Mesothelial cell of epicardium (in vitro differentiated cells): ENCODE results near the gene DTNB. TPM values are rescaled to one million over a fixed set of nuclear protein-coding genes. Genes with fewer than 3 reads are reported as not detected.

Experiments used
- DNase-seq, 2 experiments: peaks; one replicate each; pipeline ENCODE4 v3.0.0; 2021; ENCODE audit warnings: low spot score in 2 of 2; ENCODE audit not compliant: unreplicated experiment in 2 of 2
- H3K27ac Mint-ChIP-seq: 2 replicates; pipeline ENCODE4 v1.8.0; 2021; ENCODE audit warnings: mixed read lengths
- H3K27me3 Mint-ChIP-seq: 2 replicates; pipeline ENCODE4 v1.8.0; 2021; ENCODE audit warnings: low read depth, mixed read lengths
- H3K36me3 Mint-ChIP-seq: 2 replicates; pipeline ENCODE4 v1.8.0; 2021; ENCODE audit warnings: mixed read lengths
- H3K4me1 Mint-ChIP-seq: 2 replicates; pipeline ENCODE4 v1.8.0; 2021; ENCODE audit warnings: mixed read lengths
- H3K4me3 Mint-ChIP-seq: 2 replicates; pipeline ENCODE4 v1.8.0; 2021; ENCODE audit warnings: mild to moderate bottlenecking, moderate library complexity, mixed read lengths
- H3K9me3 Mint-ChIP-seq: 2 replicates; pipeline ENCODE4 v1.8.0; 2021; ENCODE audit warnings: mixed read lengths
- CTCF ChIP-seq: fragments of 200-600 bp; sonication (generic); IDR thresholded peaks from one replicate; pipeline ENCODE4 v1.5.0; 2021; ENCODE audit warnings: antibody characterized with exemption; ENCODE audit not compliant: unreplicated experiment
- total RNA-seq: library from RNA; stranded (reverse); gene quantifications from 3 replicates; pipeline ENCODE4 v1.2.1, GENCODE V29; 2021

DTNB gene
- total RNA-seq, 1 donor from 2014 or later: 36.3 TPM

- H3K27ac Mint-ChIP-seq: no peak overlapping the region
These were observed 297.3 kb downstream of the DTNB start for GRCh38 chr2:25375989-25376545.

GRCh38 chr2:25375371-25375988 is 297.9 kb downstream of the DTNB start:
- Mint-ChIP-seq H3K27me3 (no peaks in the 10 kb centered on the region), H3K27ac (no peak overlapping the region), H3K36me3 (peaks cover 5% of the 10 kb centered on the region), H3K9me3 (no peaks in the 10 kb centered on the region), H3K4me1 (peaks cover 29% of the 10 kb centered on the region), H3K4me3 (no peak overlapping the region)
- DNase-seq: no peak
- no peak for TF ChIP-seq CTCF

More at GRCh38 chr2:25375989-25376545, 297.3 kb downstream of the DTNB start:
- no peak for DNase-seq
- Mint-ChIP-seq H3K4me1 (peaks cover 25% of the 10 kb centered on the region), H3K4me3 (peak overlapping the region; percentile 52), H3K27me3 (no peaks in the 10 kb centered on the region), H3K36me3 (peaks cover 5% of the 10 kb centered on the region), H3K9me3 (no peaks in the 10 kb centered on the region)
- no peak for TF ChIP-seq CTCF

- peaks cover 5% of the 10 kb centered on the region for H3K36me3 Mint-ChIP-seq
- H3K27me3 Mint-ChIP-seq: no peaks in the 10 kb centered on the region
- no peak for TF ChIP-seq CTCF
- H3K9me3 Mint-ChIP-seq: no peaks in the 10 kb centered on the region
- no peak for DNase-seq
- no peak overlapping the region for H3K27ac Mint-ChIP-seq
- H3K4me1 Mint-ChIP-seq: peaks cover 34% of the 10 kb centered on the region
- no peak overlapping the region for H3K4me3 Mint-ChIP-seq
These were observed 298.6 kb downstream of the DTNB start for GRCh38 chr2:25374827-25375226.

GRCh38 chr2:25374411-25374810 is 299.0 kb downstream of the DTNB start:
- Mint-ChIP-seq H3K27me3 (no peaks in the 10 kb centered on the region), H3K9me3 (no peaks in the 10 kb centered on the region), H3K36me3 (peaks cover 5% of the 10 kb centered on the region), H3K27ac (no peak overlapping the region), H3K4me1 (peaks cover 37% of the 10 kb centered on the region), H3K4me3 (no peak overlapping the region)
- no peak for TF ChIP-seq CTCF
- no peak for DNase-seq

- Mint-ChIP-seq H3K4me1 (peaks cover 47% of the 10 kb centered on the region), H3K4me3 (no peak overlapping the region), H3K27ac (no peak overlapping the region), H3K9me3 (no peaks in the 10 kb centered on the region), H3K27me3 (no peaks in the 10 kb centered on the region), H3K36me3 (peaks cover 2% of the 10 kb centered on the region)
- no peak for TF ChIP-seq CTCF
- no peak for DNase-seq
These were observed 300.0 kb downstream of the DTNB start for GRCh38 chr2:25373269-25373981.
